Breast epithelium (tissue), 4 donors: ENCODE measurements around the gene PRSS12. TPM values are rescaled to one million over a fixed set of nuclear protein-coding genes. Genes with fewer than 3 reads are reported as not detected.
A peak's percentile ranks its signal among the peaks of the same experiment; 100 is the strongest.

Experiments
- DNase-seq, 2 donors: peaks; one replicate each; pipeline ENCODE4 v3.0.0-alpha.2; 2019; ENCODE audit warnings: low spot score in 2 of 2
- H3K27ac ChIP-seq, 2 donors: fragments of 200-600 bp; sonication (generic) in 1 of 2; one replicate each; pipeline ENCODE4 v1.5.1; 2016 to 2019; ENCODE audit warnings: mild to moderate bottlenecking in 1 of 2
- H3K27me3 ChIP-seq, 2 donors: fragments of 200-600 bp; sonication (generic) in 1 of 2; one replicate each; pipeline versions ENCODE4 v1.5.1 to v1.6.0; 2017 to 2019; ENCODE audit warnings: control low read depth in 1 of 2, mild to moderate bottlenecking in 1 of 2
- H3K36me3 ChIP-seq: fragments of 200-600 bp; one replicate; pipeline ENCODE4 v1.5.1; 2019
- H3K4me1 ChIP-seq, 2 donors: fragments of 200-600 bp; sonication (generic); one replicate each; pipeline ENCODE4 v1.5.1; 2016 to 2019; ENCODE audit warnings: control low read depth in 1 of 2
- H3K4me3 ChIP-seq, 3 donors: fragments of 200-600 bp; sonication (generic); 1 replicate in 2 of 3; 2 replicates in 1 of 3; pipeline ENCODE4 v1.5.1; 2016 to 2019; ENCODE audit warnings: mild to moderate bottlenecking in 3 of 3, moderate library complexity in 2 of 3
- H3K9me3 ChIP-seq, 2 donors: fragments of 200-600 bp; sonication (generic) in 1 of 2; one replicate each; pipeline ENCODE4 v1.5.1; 2016 to 2019; ENCODE audit warnings: control low read depth in 1 of 2
- CTCF ChIP-seq, 3 donors: fragments of 450-650 bp; IDR thresholded peaks; one replicate each; pipeline ENCODE4 v1.5.1; 2016 to 2017; ENCODE audit warnings: antibody characterized with exemption in 3 of 3, mild to moderate bottlenecking in 3 of 3, moderate library complexity in 3 of 3
- POLR2A ChIP-seq: fragments of 450-650 bp; IDR thresholded peaks from one replicate; pipeline ENCODE4 v1.6.1; 2016; ENCODE audit warnings: antibody characterized with exemption, mild to moderate bottlenecking, moderate library complexity
- POLR2AphosphoS5 ChIP-seq, 3 donors: sonication (generic); formaldehyde crosslinking; IDR thresholded peaks; one replicate each; pipeline ENCODE4 v1.6.1; 2017; ENCODE audit warnings: antibody characterized with exemption in 3 of 3
- intact Hi-C: fragments of 100-400 bp; cut with DNase I; formaldehyde crosslinking; loops from one replicate; pipeline ENCODE4 v1.15.1; 2023; ENCODE audit warnings: low total_unique reads
- total RNA-seq, 3 donors: library from RNA; depleted of rRNA; stranded (reverse); fragments of >200 nt; gene quantifications; one replicate each; pipeline ENCODE4 v1.1.0, GENCODE V29; 2016

The PRSS12 gene
- total RNA-seq, 3 donors from 2014 or later, result 0.64 to 3.6 (median 2.2) TPM

- peak in 1 of 2 donors; percentile 56 for DNase-seq
- intact Hi-C loops, result no loop called here
- Histone ChIP-seq H3K4me3 (peak overlapping the region; percentile 35 to 68 (median 61)), H3K9me3 (no peaks in the 10 kb centered on the region), H3K36me3 (no peaks in the 10 kb centered on the region), H3K27me3 (no peaks in the 10 kb centered on the region), H3K4me1 (no peaks in the 10 kb centered on the region), H3K27ac (peak overlapping the region; percentile 35 to 45)
- TF ChIP-seq POLR2AphosphoS5 (IDR thresholded peaks at IDR 0.05), result no peak
- TF ChIP-seq CTCF (IDR thresholded peaks at IDR 0.05), result no peak
- no peak for TF ChIP-seq POLR2A
These were observed 87.3 kb downstream of the PRSS12 start for GRCh38 chr4:118265312-118266144.

- H3K4me3 ChIP-seq, result no peak overlapping the region
- TF ChIP-seq POLR2AphosphoS5 (IDR thresholded peaks at IDR 0.05), result no peak
- no peak for TF ChIP-seq POLR2A
- no peak for TF ChIP-seq CTCF (IDR thresholded peaks at IDR 0.05)
- no peaks in the 10 kb centered on the region for H3K27me3 ChIP-seq
- intact Hi-C loops, result no loop called here
- no peaks in the 10 kb centered on the region for H3K4me1 ChIP-seq
- no peaks in the 10 kb centered on the region for H3K9me3 ChIP-seq
- no peak for DNase-seq
- no peaks in the 10 kb centered on the region for H3K36me3 ChIP-seq
- no peak overlapping the region for H3K27ac ChIP-seq
These were observed 88.7 kb downstream of the PRSS12 start for GRCh38 chr4:118264096-118264495.

- no peaks in the 10 kb centered on the region for H3K36me3 ChIP-seq
- intact Hi-C loops, result no loop called here
- no peaks in the 10 kb centered on the region for H3K9me3 ChIP-seq
- H3K27me3 ChIP-seq, result no peaks in the 10 kb centered on the region
- TF ChIP-seq CTCF (IDR thresholded peaks at IDR 0.05) (no peak), POLR2AphosphoS5 (IDR thresholded peaks at IDR 0.05) (no peak), POLR2A (no peak)
- no peak for DNase-seq
- H3K4me3 ChIP-seq, result no peak overlapping the region
- H3K27ac ChIP-seq, result no peak overlapping the region
- no peaks in the 10 kb centered on the region for H3K4me1 ChIP-seq
These were observed 92.5 kb downstream of the PRSS12 start for GRCh38 chr4:118260309-118260708.

GRCh38 chr4:118259111-118259510, 93.7 kb downstream of the PRSS12 start:
- DNase-seq, result no peak
- no peaks in the 10 kb centered on the region for H3K27me3 ChIP-seq

More at GRCh38 chr4:118259111-118259510, 93.7 kb downstream of the PRSS12 start:
- no peaks in the 10 kb centered on the region for H3K4me1 ChIP-seq
- H3K9me3 ChIP-seq, result no peaks in the 10 kb centered on the region
- H3K27ac ChIP-seq, result no peak overlapping the region
- no peak overlapping the region for H3K4me3 ChIP-seq
- H3K36me3 ChIP-seq, result no peaks in the 10 kb centered on the region
- intact Hi-C loops, result no loop called here
- TF ChIP-seq POLR2AphosphoS5 (IDR thresholded peaks at IDR 0.05) (no peak), CTCF (IDR thresholded peaks at IDR 0.05) (no peak), POLR2A (no peak)
